CD4-positive, alpha-beta T cell treated with Interferon alpha-2 for 1 hour (primary cell): Measurements from ENCODE around the gene ABCB11.
"Not testable (repeated sequence)": the region's sequence is repeated elsewhere in the genome, so short reads cannot be mapped to it uniquely, and the experiment has no call there.

Experiments used
- DNase-seq, 2 donors: peaks; one replicate each; pipeline ENCODE4 v3.0.0-alpha.2; 2020 to 2022

Gene ABCB11

DNA sequence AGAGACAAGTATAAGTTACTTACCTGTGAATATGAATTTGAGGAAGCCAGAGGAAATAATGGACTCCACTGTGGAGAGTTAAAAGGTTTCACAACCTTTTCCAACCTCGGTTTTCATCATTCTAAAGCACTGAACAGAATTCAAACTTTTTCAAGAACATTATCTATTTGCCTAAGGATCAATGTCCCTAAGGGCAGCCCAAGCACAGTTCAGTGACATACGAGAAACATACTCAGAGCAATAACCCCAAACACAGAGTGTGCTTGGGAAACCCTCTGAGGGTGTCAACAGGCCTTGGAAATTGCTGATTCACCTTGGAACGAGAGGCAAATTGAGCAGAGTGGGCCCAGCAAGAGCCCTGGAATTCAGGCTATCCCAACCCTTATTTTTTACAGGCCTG is at the start of gene ABCB11:
Gene ABCB11, minus strand, starts transcription at position 123 of the 400 bp plus-strand sequence. CDS start 13,199 bp downstream, outside the sequence.
- DNase-seq, result no peak

DNA sequence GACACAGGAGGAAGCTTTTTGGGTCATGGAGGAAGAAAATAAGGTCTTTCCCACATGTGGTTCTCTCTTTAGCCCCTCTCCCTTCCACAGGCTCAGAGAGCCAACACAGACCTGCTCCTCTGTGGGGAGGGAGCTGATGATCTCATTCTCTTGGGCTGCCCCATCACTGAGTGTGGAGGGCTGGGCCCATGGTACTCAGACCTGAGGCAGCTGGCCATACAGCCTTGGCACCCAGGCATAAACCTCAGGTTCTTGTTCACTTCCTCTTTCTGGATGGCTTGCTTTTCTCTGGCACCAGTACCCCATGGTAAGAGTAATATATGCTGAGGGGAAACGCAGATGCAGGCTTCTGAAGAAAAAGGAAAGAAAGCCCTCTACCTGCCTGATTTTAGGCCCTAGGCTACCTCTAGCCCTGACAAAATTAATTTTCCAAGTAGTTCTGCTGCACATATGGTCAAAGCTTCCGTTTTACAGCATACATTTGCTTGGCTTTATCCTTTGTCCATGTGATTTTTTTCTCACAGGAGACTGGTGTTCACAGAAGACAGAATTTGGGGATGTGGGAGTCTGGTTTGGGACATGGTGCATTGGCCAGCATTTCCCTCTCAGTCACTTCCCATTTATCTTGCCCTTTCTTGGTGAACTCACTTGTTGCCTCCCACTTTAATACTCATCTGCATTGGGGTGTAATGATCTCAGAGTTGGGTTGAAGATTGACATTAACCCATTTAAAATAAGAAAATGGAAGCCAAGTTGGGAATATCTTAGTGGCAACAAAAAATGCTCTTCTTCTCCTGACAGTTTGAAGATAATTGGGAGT is 49.3 kb upstream of the ABCB11 start:
- peak in 1 of 2 donors; percentile 34 for DNase-seq

DNA sequence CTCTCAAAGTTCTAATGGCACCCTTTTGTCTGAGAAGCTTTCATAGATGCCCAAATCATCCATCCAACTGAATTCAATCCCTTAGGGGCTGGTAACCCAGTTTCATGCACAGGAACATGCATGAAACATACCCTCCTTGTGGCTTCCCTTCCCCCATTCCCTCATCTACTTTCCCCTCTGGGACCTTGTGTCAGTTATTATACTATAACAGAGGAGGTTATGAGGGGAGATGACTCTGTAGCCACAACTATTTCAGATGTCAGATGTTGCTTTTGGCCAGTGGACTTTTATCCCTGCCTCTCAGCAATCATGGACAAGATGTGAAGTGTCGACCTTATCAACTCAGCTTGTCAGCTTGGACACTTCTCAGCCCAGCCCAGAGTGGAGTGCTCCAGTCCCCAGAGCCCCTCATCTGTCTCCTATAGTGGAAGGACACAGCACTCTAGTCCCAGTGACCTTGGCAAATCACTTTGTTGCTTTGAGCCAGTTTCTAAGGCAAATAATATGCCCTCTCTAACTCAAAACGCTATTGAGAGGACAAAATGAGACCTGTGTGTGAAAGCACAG is 46.6 kb upstream of the ABCB11 start:
- no peak for DNase-seq

DNA sequence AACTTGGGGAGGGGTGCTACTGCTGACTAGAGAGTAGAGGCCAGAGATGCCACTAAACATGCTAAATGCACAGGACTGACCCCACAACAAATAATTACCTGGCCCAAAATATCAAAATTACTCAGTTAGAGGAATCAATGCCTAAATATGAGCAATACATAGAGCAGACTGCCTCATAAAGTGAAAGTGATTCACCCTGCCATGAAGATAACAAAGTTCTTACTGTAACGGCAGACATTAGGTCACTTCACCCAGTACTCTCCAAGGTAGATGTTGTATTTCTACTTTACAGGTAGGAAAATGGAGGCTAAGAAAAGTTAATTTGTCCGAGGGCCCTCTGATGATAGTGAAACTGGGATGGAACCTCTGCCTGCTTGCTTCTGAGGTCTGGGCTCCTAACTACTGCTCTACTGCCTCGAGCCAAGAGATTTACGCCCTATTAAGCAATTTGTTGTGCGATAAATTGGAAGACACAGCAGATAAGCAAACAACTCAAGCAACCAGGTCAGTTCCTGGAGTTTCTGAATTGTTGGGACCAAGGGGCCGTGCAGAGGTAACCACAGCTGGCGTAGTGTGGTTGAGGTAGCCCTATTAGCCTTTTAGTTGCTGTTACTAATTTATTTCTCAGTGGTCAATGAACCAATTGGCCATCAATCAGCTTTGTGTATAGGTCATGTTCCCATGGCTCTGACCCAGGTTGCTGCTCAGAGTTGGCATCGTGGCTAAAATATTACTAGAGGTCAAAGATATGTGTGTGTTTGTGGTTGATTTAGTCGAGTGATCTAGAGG is 43.0 kb upstream of the ABCB11 start:
- no peak for DNase-seq

DNA sequence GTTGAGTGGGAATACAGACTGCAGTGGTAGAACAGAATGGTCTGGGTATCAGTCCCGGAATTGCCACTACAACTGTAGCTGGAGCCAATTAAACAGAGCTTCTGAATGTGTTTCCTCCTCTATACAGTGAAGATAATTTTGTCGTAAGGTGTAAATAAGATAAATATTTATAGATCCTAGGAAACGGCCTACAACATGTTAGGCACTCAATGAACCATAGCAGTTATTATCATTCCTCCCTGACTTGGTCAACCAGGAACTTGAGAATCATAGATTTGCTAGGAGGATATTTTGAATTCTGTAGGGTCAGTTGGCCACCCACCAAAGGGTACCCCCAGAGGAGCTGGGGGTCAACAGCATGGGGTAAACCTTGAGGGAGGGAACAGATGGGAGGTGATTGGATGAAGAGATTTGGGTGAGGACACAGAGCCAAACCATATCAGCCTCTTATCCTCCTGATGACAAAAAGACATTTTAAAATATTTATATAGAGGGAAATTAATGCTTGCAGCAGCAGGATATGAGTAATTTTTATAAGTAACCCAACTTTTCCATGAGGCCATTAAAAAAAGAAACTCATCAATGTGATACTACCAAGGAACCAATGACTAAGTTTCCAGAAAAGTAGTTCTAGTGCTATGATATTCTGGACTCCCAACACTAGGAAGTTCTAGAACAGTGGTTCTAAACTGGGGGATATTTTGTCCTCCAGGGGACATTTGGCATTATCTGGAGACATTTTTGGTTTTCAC is 42.3 kb upstream of the ABCB11 start:
- no peak for DNase-seq

DNA sequence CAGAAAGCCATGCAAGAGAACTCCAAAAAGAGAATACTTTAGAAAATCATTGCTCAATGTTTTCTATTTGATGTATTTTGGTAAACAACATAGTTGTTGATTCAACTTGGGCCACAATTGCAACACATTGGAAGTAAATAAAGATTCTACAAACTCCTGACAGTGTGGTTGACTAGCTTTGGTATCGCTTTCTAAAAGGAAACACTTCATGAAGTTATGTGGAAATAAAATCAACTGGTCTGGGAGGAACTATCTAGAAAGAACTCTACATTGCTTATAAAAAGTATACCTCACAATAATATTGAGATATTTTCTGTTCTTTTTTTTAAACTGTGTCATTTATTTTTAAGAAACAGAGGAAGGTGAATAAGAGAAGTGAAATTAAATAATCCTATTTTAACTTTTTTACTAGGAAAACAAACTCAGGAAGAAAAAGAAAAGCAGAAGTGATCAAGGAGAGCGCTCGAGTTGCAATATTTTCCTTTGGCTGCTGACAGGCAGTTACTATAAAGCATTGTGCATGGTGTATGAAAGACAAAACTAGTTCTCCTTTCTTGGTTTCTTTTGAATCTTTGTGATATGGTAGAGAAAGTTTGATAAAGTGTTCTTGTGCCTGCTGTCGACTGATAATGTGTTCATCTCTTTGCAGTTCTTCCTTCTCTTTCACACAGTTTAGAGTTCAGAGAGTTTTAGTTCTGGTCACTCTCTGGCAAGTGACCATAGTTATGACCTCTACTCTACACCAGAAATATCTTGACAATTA is 41.2 kb upstream of the ABCB11 start:
- DNase-seq, result peak in 1 of 2 donors; percentile 11

DNA sequence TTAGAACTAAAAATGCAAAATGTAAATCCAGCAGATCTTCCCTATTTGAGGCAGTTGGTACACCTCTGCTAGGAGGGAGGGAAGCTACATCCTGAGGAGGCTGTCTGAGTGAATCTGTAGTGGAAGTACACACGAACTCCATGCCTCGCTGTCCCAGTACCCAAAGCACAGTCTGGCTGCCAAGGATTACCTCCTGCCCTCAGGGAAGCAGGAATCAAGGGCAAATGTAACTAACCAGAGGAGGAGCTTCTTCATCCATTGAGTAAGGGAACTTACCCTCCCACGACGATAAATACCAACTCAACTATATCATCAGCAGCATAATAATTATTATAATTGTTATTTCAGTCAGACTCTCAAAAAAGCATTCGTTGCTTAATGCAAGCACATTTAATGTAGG is 40.3 kb upstream of the ABCB11 start:
- DNase-seq, result no peak

DNA sequence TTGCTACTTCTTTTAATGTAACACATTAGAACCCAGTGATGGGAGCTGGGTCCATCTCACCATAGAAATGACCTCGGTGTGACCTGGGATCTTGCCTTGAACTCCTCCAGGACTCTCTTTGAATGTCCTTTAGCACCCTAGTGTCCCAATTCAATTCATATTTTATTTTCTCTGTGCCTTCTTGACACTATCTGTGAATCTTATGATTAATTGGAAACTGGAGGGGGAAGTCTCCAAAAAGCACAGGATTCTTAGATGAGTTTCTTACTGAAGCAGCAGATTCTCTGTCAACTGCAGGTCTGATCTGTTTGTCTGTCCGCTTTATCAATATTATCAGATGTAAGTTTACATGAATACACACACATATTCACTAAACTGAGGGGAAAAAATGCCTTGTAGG is 38.7 kb upstream of the ABCB11 start:
- DNase-seq, result no peak

DNA sequence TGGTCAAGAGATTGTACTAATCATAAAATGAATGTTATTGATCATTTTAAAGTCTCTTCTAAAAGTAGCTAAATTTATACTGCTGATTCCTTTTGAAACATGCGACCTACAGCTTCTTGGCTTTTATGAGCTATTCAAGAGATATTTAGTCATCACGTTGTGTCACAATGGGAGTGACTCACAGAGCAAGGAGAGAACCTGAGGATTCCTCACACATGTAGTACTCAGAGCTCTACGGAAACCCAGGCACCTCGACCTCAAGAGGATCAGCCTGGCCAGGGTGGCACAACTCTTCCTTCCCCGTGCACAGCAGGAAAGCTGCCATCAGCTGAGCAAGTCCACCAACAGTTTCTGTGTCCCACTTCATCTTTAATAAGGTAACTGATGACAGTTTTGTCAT is 38.2 kb upstream of the ABCB11 start, which contains the start of gene DHRS9:
Gene DHRS9, plus strand, starts transcription at position 223 of the 400 bp plus-strand sequence. CDS start 12,019 bp downstream, outside the sequence.
- DNase-seq, result peak in 1 of 2 donors; percentile 54

DNA sequence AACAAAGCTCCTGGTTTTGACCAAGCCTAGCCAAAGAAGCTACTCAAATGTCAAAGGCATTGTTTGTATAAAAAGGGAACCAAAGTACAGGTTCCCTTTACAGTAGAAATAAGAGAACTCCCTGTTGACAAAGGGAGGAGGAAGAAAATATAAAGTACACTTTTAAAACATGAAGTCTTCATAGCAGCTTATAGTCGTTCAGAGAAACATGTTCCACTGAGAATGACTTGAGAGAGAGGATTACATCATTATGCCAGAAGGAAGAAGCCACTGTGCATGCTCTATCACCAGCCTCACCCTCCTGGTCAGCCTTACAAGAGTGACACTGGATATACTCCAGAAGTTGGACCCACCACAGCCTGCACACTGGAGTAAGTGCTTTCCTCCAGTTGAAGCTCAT is 35.8 kb upstream of the ABCB11 start:
- DNase-seq, result no peak

DNA sequence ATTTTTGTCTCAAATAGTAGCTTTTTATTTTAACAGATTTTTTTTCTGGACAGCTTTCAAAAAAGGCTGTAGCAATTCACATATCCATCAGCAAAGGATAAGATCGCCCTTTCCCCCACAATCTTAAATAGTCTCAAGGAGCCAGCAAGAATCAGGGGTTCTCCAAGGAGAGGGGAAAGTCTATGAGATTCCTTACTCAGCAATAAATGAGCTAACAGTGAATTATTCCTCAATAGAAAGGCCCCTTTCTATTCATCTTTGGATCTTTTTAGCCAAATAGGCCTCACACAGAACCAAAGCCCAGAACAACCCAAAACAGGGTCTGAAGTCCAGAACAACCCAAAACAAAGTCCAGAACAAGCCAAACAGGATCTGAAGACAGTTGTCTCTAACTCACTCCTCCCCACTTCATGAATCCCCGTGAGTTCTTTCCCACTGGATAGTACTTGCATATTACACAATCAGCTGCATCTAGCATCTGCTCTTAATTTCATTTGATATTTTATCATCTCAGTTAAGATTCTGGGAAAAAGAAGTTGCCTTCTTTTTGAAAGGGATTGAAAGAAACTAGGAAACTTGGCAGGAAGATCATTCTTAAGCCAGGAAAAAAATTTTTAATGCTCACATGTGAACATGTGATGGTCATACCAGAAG is 34.9 kb upstream of the ABCB11 start:
- DNase-seq, result no peak

DNA sequence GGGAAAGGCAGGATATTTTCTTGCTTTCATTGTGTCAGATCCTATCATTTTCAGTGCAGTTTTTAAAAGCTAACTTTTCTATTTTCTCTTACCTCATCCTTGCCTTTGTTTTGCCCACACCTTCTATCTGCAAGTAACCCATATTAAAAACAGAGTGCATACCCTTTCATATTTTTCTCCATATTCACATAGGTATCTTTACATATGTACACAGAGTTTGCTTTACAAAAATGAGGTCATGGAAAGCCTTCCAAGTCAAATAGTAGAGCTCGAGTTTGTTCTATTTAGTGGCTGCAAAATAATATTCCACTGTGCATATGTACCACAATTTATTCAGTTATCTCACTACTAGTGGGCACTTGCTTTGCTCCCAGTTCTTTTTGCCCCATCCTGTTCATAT is 34.3 kb upstream of the ABCB11 start:
- no peak for DNase-seq

DNA sequence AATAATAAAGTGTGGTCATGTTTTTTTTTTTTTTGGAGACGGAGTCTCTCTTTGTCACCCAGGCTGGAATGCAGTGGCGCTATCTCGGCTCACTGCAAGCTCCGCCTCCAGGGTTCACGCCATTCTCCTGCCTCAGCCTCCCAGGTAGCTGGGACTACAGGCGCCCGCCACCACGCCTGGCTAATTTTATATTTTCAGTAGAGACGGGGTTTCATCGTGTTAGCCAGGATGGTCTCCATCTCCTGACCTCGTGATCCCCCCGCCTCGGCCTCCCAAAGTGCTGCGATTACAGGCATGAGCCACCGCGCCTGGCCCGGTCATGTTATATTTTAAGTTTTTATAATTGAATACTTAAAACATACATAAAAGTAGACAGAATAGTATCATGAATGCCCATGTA is 33.1 kb upstream of the ABCB11 start:
- not testable (repeated sequence) for DNase-seq

DNA sequence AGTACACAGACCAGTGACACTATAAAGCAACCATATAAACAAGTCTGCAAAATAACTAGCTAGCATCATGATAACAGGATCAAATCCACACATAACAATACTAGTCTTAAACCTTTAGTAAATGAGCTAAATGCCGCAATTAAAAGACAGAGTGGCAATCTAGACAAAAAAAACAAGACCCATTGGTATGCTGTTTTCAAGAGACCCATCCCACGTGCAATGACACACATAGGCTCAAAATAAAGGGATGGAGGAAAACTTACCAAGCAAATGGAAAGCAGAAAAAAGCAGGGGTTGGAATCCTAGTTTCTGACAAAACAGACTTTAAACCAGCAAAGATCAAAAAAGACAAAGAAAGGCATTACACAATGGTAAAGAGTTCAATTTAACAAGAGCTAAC is 23.5 kb upstream of the ABCB11 start:
- DNase-seq, result not testable (repeated sequence)

DNA sequence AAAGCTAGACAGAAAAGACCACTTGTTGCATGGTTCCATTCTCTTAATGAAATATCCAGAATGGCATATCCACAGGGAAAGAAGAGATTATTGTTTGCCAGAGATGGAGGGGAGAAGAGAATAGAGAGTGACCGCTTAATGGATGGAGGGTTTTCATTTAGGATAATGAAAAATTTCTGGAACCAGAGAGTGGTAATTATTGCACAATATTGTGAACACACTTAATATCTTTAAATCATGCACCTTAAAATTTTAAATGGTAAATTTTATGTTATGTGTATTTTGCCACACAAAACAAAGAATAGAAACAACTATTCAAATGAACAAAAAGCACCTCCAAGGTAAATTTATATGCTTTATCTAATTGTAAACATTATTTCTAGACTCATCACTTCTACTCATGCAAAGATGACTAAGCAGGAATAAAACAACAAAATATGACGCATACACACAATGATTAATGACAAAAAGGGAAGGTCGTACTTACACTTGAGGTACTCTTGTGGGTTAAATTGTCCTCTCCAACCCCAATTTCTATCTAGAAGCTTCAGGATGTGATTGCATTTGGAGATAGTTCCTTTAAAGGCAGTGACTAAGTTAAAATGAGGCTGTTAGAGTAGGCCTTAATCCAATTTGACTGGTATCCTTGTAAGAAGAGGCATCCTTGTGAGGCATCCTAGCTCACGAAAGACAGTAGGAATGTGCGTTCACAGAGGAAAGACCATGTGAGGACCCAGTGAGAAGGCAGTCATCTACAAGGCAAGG is 19.5 kb upstream of the ABCB11 start:
- DNase-seq, result no peak

DNA sequence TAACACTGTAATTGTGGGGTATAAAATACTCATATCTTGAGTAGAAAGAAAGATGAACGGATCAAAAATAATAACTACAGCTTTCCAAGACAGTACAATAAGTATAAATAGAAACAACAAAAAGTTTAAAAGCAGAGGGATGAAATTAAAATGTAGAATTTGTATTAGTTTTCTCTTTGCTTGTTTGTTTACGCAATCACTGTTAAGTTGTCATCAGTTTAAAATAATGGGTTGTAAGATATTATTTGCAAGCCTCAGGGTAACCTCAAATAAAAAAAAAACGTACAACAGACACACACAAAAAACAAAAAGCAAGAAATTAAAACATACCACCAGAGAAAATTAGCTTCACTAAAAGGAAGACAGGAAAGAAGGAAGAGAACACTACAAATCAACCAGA is 18.0 kb upstream of the ABCB11 start:
- no peak for DNase-seq

DNA sequence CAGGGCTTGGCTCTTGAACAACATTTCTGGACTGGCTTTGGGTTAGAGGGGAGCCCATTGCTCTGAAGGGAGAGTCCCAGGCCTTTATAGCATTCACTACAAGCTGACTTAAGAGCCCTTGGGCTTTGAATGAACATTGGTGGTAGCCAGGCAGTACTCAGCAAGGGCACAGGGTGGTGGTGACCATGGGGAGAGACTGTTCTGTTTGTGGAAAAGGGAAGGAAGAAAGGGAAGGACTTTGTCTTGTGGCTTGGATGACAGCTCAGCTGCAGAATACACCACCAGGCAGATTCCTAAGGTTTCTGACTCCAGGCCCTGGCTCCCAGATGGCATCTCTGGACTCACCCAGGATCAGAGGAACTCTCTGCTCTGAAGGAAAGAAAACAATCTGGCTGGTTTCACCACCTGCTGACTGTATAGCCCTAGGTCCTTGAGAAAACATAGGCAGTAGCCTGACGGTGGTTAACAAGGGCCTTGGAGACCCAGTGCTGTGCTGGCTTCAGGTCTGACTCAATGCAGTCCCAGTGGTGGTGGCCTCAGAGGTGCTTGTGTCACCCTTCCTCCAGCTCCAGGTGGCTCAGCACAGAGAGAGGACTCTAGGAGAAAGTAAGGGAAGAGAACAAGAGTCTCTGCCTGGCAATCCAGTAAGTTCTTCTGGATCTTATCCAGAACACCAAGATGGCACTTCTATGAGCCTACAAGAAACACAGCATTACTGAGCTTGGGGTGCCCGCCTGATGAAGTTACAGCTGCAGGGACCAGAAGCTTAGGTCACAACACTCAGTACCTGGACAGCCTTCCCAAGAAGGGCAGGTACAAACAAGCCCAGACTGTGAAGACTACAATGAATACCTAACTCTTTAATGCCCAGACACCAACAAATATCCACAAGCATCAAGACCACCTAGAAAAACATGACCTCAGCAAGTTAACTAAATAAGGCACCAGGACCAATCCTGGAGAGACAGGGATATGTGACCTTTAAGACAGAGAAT is 16.4 kb upstream of the ABCB11 start:
- DNase-seq, result no peak

DNA sequence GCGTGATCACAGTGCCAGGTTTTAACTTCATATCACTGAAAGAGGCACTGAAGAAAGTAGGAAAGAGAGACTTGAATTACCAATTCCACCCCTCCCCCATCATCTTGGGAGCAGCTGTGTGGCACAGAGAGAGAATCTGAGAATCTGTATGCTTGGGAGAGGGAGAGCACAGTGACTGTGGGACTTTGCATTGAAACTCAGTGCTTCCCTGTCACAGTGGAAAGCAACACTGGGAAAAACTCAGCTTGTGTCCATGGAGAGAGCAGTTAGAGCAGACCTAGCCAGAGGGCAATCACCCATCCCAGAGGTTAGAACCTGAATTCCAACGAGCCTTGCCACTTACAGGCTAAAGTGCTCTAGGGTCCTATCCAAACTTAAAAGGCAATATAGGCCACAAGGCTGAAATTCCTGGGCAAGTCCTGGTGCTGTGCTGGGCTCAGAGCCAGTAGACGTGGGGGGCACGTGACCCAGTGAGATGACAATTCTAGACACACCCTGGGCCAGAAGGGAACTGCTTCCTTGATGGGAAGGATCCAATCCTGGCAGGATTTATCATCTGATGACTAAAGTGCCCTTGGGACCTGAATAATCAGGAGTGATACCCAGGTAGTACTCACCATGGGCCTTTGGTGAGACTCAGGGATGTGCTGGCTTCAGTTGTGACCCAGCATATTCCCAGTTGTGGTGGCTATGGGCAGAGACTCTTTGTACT is 15.5 kb upstream of the ABCB11 start:
- no peak for DNase-seq

DNA sequence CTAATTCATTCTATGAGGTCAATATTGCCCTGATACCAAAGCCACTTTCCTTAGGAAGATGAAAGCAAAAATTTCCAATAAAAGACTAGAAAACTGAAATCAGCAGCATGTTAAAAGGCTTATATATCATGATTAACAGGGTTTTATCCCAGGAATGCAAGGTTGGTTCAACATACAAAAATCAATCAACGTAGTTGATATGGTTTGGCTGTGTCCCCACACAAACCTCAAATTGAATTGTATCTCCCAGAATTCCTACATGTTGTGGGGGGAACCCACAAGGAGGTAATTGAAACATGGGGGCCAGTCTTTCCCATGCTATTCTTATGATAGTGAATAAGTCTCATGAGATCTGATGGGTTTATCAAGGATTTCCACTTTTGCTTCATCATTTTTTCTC is 11.7 kb upstream of the ABCB11 start:
- no peak for DNase-seq
